WTC11 (cell line): ENCODE results near the gene MYG1.

Experiments
- CTCF ChIP-seq: fragments of 200-600 bp; IDR thresholded peaks from 2 replicates; pipeline ENCODE4 v1.8.0; 2022; ENCODE audit warnings: antibody characterized with exemption
- MAX ChIP-seq: sonication (generic); formaldehyde crosslinking; IDR thresholded peaks from 2 replicates; pipeline ENCODE4 v1.8.0; 2022; ENCODE audit warnings: mild to moderate bottlenecking, missing genetic modification reagents
- NFYB ChIP-seq: sonication (generic); formaldehyde crosslinking; conservative IDR thresholded peaks from 2 replicates; pipeline ENCODE4 v1.8.0; 2022; ENCODE audit warnings: low read depth, missing genetic modification reagents
- USF1 ChIP-seq: sonication (generic); formaldehyde crosslinking; IDR thresholded peaks from 2 replicates; pipeline ENCODE4 v1.8.0; 2022; ENCODE audit warnings: mild to moderate bottlenecking, missing genetic modification reagents
- ZNF532 ChIP-seq: fragments of 250-450 bp; sonication (Bioruptor Pico); IDR thresholded peaks from 2 replicates; pipeline ENCODE4 v1.9.0; 2021; ENCODE audit warnings: mild to moderate bottlenecking, borderline replicate concordance
- TF ChIP-seq, protein P1 (sequence below): sonication (generic); formaldehyde crosslinking; IDR thresholded peaks from 2 replicates; pipeline ENCODE4 v1.8.0; 2022; ENCODE audit warnings: mild to moderate bottlenecking, missing genetic modification reagents

GRCh38 chr12:53344487-53344823 is 45.0 kb downstream of the MYG1 start:
- TF ChIP-seq CTCF, result no peak
- no peak for TF ChIP-seq MAX (CRISPR knock-in tag)
- no peak for TF ChIP-seq USF1 (CRISPR knock-in tag)
- TF ChIP-seq NFYB (CRISPR knock-in tag), result no peak
- TF ChIP-seq, protein P1, sequence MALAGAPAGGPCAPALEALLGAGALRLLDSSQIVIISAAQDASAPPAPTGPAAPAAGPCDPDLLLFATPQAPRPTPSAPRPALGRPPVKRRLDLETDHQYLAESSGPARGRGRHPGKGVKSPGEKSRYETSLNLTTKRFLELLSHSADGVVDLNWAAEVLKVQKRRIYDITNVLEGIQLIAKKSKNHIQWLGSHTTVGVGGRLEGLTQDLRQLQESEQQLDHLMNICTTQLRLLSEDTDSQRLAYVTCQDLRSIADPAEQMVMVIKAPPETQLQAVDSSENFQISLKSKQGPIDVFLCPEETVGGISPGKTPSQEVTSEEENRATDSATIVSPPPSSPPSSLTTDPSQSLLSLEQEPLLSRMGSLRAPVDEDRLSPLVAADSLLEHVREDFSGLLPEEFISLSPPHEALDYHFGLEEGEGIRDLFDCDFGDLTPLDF, result no peak
- no peak for TF ChIP-seq ZNF532
